Measurements from ENCODE around the gene FBH1.
A peak's percentile ranks its signal among the peaks of the same experiment; 100 is the strongest.

FBH1 gene

DNA sequence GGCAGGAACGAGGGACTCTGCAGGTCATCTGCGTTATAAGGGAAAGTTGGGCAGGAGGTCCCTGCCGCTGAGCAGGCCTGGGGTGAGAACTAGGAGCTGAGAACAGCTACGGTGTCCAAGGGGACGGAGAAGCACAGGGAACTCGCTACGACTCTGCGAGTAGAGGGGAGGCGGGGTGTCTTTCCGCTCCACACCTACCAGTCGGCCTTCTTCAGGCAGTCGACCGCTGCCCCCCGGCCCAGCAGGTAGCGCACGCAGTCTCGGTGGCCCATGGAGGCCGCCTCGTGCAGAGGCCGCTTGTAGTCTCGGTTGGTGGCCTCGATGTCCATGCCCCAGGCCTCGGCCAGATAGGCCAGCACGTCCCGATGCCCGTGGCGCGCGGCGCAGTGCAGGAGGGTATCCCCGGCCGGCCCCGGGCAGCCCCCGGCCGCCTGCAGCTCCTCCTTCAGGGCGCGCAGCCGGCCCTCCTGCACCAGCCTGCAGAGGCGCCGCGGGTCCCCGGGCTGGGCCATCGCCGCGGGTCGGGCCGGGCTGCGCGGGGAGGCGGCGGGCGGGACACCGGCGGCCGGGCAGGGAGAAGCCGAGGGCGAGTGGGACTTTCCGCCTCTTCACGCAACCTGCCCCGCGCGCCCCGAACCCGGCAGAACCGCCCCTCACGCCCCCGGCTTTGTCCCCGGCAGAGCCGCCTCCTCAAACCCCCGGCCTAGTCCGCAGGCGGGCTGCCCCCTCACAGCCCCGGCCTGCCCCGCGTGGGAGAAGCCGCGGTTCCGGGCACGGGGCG, 1.0 kb upstream of the FBH1 start:
- TF ChIP-seq, protein P1, sequence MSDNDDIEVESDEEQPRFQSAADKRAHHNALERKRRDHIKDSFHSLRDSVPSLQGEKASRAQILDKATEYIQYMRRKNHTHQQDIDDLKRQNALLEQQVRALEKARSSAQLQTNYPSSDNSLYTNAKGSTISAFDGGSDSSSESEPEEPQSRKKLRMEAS (IDR thresholded peaks at IDR 0.05; ENCODE audit: low read depth, low read length) = no peak
- TF ChIP-seq MYC (IDR thresholded peaks at IDR 0.05; ENCODE audit: low read depth, low read length) (no peak), POLR2A (IDR thresholded peaks at IDR 0.05; ENCODE audit: extremely low read depth, insufficient read length) (no peak)
- TF ChIP-seq, protein P2, sequence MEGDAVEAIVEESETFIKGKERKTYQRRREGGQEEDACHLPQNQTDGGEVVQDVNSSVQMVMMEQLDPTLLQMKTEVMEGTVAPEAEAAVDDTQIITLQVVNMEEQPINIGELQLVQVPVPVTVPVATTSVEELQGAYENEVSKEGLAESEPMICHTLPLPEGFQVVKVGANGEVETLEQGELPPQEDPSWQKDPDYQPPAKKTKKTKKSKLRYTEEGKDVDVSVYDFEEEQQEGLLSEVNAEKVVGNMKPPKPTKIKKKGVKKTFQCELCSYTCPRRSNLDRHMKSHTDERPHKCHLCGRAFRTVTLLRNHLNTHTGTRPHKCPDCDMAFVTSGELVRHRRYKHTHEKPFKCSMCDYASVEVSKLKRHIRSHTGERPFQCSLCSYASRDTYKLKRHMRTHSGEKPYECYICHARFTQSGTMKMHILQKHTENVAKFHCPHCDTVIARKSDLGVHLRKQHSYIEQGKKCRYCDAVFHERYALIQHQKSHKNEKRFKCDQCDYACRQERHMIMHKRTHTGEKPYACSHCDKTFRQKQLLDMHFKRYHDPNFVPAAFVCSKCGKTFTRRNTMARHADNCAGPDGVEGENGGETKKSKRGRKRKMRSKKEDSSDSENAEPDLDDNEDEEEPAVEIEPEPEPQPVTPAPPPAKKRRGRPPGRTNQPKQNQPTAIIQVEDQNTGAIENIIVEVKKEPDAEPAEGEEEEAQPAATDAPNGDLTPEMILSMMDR (IDR thresholded peaks at IDR 0.05; ENCODE audit: low read depth, low read length) = no peak
- DNase-seq (ENCODE audit: low read depth) = peak; percentile 64
- peak overlapping the region; percentile 71 for H3K4me3 ChIP-seq (ENCODE audit: low read depth, low read length)

DNA sequence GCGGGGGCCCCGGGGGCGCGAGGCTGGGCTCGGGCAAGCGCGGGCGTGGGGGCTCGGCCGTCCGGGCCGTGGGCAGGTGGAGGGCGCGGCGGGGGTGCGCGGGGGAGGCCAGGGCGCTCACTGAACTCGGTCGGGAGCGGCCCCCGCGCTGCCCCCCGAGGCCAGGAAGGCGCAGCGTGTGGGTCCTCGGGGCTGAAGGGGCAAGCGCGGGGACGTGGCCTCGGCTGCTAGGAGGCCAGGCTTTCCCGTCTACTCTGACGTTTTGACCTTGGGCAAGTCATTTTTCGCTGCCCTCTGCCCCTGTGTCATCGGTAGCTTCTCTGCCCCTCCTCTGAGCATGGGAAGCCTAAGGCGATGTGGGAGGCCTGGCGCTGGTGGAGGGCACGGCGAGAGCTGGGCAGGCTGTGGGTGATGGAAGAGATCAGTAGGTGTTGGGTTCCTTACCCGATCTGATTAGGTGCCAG, 441 bp downstream of the FBH1 start:
- peak overlapping the region; percentile 77 for H3K4me3 ChIP-seq (ENCODE audit: low read depth, low read length)
- DNase-seq (ENCODE audit: low read depth) = peak; percentile 40
- TF ChIP-seq POLR2A (IDR thresholded peaks at IDR 0.05; ENCODE audit: extremely low read depth, insufficient read length) (no peak), MYC (IDR thresholded peaks at IDR 0.05; ENCODE audit: low read depth, low read length) (no peak)
- TF ChIP-seq, protein P2 (IDR thresholded peaks at IDR 0.05; ENCODE audit: low read depth, low read length) = no peak
- TF ChIP-seq, protein P1 (IDR thresholded peaks at IDR 0.05; ENCODE audit: low read depth, low read length) = no peak

DNA sequence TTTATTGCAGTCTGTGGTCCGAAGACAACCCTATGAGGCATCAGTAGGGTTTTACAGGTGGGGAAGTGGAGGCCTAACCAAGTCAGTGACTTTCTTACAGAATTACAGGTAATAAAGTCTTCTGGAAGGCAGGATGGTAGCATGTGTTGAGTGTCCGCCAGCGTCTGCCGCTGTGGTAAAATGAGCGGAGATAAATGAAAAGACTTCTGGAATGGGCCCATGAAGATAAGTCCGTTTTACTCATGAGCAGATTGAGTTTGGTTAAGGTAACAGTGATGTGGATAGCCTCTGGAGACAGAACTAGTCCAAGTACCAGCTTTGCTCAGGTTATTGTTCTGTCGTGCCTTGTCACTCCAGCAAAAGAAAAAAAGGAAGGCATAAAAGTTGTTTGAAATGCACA, 966 bp downstream of the FBH1 start:
- TF ChIP-seq POLR2A (IDR thresholded peaks at IDR 0.05; ENCODE audit: extremely low read depth, insufficient read length) (no peak), MYC (IDR thresholded peaks at IDR 0.05; ENCODE audit: low read depth, low read length) (no peak)
- TF ChIP-seq, protein P1 (IDR thresholded peaks at IDR 0.05; ENCODE audit: low read depth, low read length) = no peak
- TF ChIP-seq, protein P2 (IDR thresholded peaks at IDR 0.05; ENCODE audit: low read depth, low read length) = no peak
- H3K4me3 ChIP-seq (ENCODE audit: low read depth, low read length) = peak overlapping the region; percentile 77
- DNase-seq (ENCODE audit: low read depth) = no peak

DNA sequence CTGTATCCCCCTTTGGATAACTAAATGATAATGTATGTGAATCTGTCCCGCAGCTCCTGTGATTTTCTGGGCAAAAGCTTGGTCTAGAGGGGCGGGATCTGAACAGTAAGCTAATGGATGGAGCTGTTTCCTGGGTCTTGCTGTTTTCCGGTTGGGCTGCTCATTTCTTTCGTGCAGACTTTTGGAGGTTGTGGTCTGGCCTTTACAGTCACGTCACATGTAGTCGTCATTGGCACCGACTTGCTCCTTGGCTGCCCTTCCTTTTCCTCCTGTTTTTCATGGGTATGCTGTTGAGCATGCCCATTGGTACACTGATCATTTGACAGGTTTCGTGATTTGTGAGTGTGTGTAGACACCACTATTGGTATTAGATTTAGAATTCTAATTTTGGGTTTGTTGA, 2.0 kb downstream of the FBH1 start:
- TF ChIP-seq POLR2A (IDR thresholded peaks at IDR 0.05; ENCODE audit: extremely low read depth, insufficient read length) (no peak), MYC (IDR thresholded peaks at IDR 0.05; ENCODE audit: low read depth, low read length) (no peak)
- TF ChIP-seq, protein P1 (IDR thresholded peaks at IDR 0.05; ENCODE audit: low read depth, low read length) = no peak
- TF ChIP-seq, protein P2 (IDR thresholded peaks at IDR 0.05; ENCODE audit: low read depth, low read length) = no peak
- no peak overlapping the region for H3K4me3 ChIP-seq (ENCODE audit: low read depth, low read length)
- no peak for DNase-seq (ENCODE audit: low read depth)

DNA sequence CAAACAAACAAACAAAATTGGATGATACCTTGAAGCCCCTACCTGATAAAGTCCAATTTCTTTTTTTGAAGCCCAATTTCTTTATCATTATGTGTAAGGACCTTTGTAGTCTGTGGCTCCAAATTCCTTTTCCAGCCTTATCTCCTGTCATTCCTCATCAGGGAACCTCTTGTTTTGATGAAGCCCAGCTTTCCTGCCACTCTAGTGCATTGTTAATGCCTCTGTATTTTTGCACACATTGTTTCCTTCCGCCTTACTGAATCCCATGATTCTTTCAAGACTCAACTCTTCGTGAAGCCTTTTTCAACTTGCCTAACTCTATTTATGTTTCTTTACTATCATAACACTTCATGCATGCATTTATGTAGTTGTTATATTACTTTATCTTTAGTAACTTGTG, 3.3 kb downstream of the FBH1 start:
- no peak overlapping the region for H3K4me3 ChIP-seq (ENCODE audit: low read depth, low read length)
- TF ChIP-seq, protein P2 (IDR thresholded peaks at IDR 0.05; ENCODE audit: low read depth, low read length) = no peak
- no peak for TF ChIP-seq POLR2A (IDR thresholded peaks at IDR 0.05; ENCODE audit: extremely low read depth, insufficient read length)
- TF ChIP-seq, protein P1 (IDR thresholded peaks at IDR 0.05; ENCODE audit: low read depth, low read length) = no peak
- TF ChIP-seq MYC (IDR thresholded peaks at IDR 0.05; ENCODE audit: low read depth, low read length) = no peak
- no peak for DNase-seq (ENCODE audit: low read depth)

All from NB4 (cell line).